C4-2B (cell line): ENCODE results near the gene TRIM14.

ENCODE experiments used
- CTCF ChIP-seq: fragments of 450-650 bp; conservative IDR thresholded peaks from 2 replicates; pipeline ENCODE4 v1.5.1; 2017; ENCODE audit warnings: mild to moderate bottlenecking
- ZFX ChIP-seq: fragments of 450-650 bp; IDR thresholded peaks from 2 replicates; pipeline ENCODE4 v1.6.1; 2017

- TF ChIP-seq CTCF = no peak
- no peak for TF ChIP-seq ZFX
Measured at GRCh38 chr9:98150164-98150563, 31.1 kb upstream of the TRIM14 start.
